ENCODE results near the gene TCEA3.

Gene TCEA3

DNA sequence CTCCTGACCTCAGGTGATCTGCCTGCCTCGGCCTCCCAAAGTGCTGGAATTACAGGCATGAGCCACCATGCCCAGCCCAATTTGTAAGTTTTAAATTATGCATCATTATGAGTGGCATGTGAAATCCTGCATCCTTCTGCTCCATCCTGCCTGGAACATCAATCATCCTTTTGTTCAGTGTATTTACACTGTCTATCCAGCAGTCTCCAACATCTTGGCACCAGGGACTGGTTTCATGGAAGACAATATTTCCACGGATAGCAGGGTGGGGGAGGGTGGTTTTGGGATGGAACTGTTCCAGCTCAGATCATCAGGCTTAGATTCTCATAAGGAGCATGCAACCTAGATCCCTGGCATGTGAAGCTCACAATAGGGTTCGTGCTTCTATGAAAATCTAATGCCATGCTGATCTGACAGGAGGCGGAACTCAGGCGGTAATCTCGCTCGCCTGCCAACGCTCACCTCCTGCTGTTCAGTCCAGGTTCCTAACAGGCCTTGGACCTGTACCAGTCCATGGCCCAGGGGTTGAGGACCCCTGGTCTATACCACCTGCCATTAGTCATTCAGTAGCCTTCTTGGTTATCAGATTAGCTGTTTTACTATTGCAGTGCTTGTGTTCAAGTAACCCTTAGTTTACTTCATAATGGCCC is 22.2 kb upstream of the TCEA3 start:
- DNase-seq (ENCODE audit: insufficient read length, low spot score) = no peak
- no peak for FAIRE-seq
- TF ChIP-seq, protein P1, sequence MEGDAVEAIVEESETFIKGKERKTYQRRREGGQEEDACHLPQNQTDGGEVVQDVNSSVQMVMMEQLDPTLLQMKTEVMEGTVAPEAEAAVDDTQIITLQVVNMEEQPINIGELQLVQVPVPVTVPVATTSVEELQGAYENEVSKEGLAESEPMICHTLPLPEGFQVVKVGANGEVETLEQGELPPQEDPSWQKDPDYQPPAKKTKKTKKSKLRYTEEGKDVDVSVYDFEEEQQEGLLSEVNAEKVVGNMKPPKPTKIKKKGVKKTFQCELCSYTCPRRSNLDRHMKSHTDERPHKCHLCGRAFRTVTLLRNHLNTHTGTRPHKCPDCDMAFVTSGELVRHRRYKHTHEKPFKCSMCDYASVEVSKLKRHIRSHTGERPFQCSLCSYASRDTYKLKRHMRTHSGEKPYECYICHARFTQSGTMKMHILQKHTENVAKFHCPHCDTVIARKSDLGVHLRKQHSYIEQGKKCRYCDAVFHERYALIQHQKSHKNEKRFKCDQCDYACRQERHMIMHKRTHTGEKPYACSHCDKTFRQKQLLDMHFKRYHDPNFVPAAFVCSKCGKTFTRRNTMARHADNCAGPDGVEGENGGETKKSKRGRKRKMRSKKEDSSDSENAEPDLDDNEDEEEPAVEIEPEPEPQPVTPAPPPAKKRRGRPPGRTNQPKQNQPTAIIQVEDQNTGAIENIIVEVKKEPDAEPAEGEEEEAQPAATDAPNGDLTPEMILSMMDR (IDR thresholded peaks at IDR 0.05; ENCODE audit: insufficient read depth, missing control alignments) = no peak

DNA sequence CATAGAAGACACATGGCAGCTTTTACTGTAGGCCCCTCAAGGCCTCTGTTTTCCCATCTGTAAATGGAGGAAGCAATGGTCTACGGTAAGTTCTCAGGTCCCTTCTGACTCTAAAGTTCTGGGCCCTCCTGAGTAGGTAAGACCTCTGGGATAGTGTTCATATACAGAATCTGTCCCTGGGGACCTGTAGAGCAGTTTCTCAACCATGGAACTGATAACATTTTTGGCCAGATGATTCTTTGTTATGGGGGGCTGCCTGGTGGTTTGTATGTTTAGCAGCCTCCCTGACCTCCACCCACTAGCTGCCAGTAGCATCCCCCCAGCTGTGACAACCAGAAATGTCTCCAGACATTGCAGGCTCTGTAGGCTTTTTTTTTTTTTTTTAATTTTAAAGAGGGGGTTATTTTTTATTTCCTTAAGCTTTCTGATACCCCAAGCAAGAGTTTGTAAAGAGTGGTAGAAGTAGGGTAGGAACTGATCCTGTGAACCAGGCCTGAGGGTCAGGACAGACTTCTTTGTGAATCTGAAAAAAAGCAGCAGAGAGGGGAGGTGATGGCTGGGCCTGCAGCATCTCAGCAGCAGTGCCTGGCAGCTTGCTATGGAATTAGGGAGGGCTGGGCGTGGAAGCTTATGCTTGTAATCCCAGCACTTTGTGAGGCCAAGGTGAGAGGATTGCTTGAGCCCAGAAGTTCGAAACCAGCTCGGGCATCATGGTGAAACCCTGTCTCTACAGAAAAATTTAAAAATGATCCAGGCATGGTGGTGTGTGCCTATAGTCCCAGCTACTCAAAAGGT is 20.2 kb upstream of the TCEA3 start:
- no peak for FAIRE-seq
- no peak for DNase-seq (ENCODE audit: insufficient read length, low spot score)
- TF ChIP-seq, protein P1 (IDR thresholded peaks at IDR 0.05; ENCODE audit: insufficient read depth, missing control alignments) = no peak

DNA sequence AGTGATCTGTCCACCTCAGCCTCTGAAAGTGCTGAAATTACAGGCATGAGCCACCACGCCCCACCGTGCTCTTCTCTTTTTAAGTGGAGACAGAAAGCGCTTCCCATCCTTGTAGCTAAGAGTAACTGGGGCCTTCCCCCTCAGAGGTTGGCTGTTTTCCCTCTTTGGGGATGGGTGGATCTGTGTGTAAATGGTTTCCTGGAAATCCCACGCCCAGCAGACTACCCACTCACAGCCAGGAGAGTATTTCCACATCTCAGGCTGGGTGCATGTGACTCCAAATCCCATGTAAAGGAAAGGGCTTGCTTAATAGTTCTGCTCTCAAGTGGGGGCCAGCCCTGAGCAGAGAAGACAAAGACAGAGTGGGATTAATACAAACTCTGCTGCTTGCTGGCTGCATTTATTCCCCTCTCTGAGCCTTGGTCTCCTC is 19.6 kb upstream of the TCEA3 start:
- TF ChIP-seq, protein P1 (IDR thresholded peaks at IDR 0.05; ENCODE audit: insufficient read depth, missing control alignments) = no peak
- DNase-seq (ENCODE audit: insufficient read length, low spot score) (no peak), FAIRE-seq (no peak)

DNA sequence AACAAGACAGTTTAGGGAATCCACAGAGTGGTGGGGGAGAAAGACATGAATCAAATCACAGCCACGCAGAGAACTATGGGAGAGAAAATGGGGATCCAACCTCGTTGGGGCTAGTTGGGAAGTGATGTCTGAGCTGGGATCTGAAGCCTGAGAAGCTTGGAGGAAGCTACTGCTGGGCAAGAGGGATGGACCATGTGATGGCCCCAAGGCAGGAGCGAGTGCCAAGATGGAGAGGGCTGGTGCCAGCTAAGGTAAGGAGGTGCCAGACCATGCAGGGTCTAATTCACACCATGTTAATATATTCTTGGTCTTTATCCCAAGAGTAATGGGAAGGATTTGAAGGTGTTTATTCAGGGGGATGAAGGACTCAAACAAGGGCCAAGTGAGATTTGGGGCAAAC is 18.2 kb upstream of the TCEA3 start:
- DNase-seq (ENCODE audit: insufficient read length, low spot score) (no peak), FAIRE-seq (no peak)
- TF ChIP-seq, protein P1 (IDR thresholded peaks at IDR 0.05; ENCODE audit: insufficient read depth, missing control alignments) = no peak

DNA sequence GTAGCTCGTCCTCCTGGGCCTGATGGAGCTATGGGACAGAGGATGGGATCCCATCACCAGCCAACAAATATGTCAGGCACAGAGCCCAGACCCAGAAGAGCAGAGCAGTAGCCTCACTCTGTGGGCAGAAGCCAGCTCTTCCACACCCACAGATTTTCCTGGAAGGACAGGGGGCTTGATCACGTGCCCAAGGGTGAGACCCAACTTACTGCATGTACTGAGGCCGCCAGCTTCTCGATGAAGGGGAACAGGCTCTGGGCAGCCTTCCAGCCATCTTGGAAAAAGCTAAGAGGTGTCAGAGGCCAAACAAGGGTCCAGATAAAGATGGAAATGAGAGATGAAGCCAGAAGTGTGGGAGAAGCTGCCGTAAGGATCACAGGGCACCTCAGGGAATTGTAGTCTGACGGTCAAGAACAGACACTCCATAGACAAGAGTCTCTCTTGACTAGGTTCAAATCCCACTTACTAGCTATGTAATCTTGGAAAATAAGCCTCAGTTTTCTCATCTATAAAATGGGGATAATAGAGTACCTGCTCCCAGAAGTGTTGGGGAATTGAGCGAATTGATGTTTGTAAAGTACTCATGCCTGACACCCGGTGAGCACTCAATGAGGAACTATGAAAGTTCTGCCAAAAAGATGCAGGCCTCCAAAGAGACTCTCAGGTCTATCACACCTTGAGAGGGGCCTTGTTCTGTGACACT is 17.0 kb upstream of the TCEA3 start:
- TF ChIP-seq, protein P1 (IDR thresholded peaks at IDR 0.05; ENCODE audit: insufficient read depth, missing control alignments) = no peak
- no peak for DNase-seq (ENCODE audit: insufficient read length, low spot score)
- no peak for FAIRE-seq

GRCh38 chr1:23438545-23438944 is 14.0 kb upstream of the TCEA3 start:
- TF ChIP-seq, protein P1 (IDR thresholded peaks at IDR 0.05; ENCODE audit: insufficient read depth, missing control alignments) = no peak
- DNase-seq (ENCODE audit: insufficient read length, low spot score) = no peak
- FAIRE-seq = no peak
